Heart left ventricle (tissue), 16 donors: Measurements from ENCODE around the gene TREML4. TPM values are rescaled to one million over a fixed set of nuclear protein-coding genes. Genes with fewer than 3 reads are reported as not detected.
"Not testable (repeated sequence)": the region's sequence is repeated elsewhere in the genome, so short reads cannot be mapped to it uniquely, and the experiment has no call there.

Source experiments
- ATAC-seq, 4 donors: fragments of 200-7000 bp; cut with Tn5 transposase; one replicate each; pipeline ENCODE4 v1.9.1; 2020 to 2022; ENCODE audit warnings: moderate library complexity in 4 of 4, mild to moderate bottlenecking in 3 of 4, moderate number of reproducible peaks in 1 of 4
- DNase-seq, 5 donors: peaks; one replicate each; pipeline ENCODE4 v3.0.0-alpha.2; 2020
- H3K27ac ChIP-seq, 12 donors: fragments of 200-600 bp; sonication (generic) in 4 of 12; one replicate each; pipeline versions ENCODE4 v1.5.0 to v1.8.0; 2016 to 2022; ENCODE audit warnings: mild to moderate bottlenecking in 2 of 12
- H3K27me3 ChIP-seq, 9 donors: fragments of 200-600 bp; sonication (generic) in 2 of 9; one replicate each; pipeline versions ENCODE4 v1.5.1 to v1.8.0; 2016 to 2022; ENCODE audit warnings: mild to moderate bottlenecking in 3 of 9
- H3K36me3 ChIP-seq, 9 donors: fragments of 200-600 bp; sonication (generic) in 2 of 9; one replicate each; pipeline versions ENCODE4 v1.5.0 to v1.8.0; 2018 to 2022; ENCODE audit warnings: mild to moderate bottlenecking in 2 of 9
- H3K4me1 ChIP-seq, 12 donors: fragments of 200-600 bp; sonication (generic) in 4 of 12; one replicate each; pipeline versions ENCODE4 v1.5.0 to v1.8.0; 2016 to 2022; ENCODE audit warnings: mild to moderate bottlenecking in 3 of 12
- H3K4me3 ChIP-seq, 12 donors: fragments of 200-600 bp; sonication (generic) in 4 of 12; one replicate each; pipeline versions ENCODE4 v1.5.0 to v1.8.0; 2017 to 2022; ENCODE audit warnings: mild to moderate bottlenecking in 9 of 12, moderate library complexity in 4 of 12
- H3K9me3 ChIP-seq, 12 donors: fragments of 200-600 bp; sonication (generic) in 4 of 12; one replicate each; pipeline versions ENCODE4 v1.5.0 to v1.8.0; 2016 to 2022; ENCODE audit warnings: mild to moderate bottlenecking in 1 of 12
- POLR2A ChIP-seq, 2 donors: fragments of 450-650 bp; IDR thresholded peaks; one replicate each; pipeline ENCODE4 v1.6.1; 2017; ENCODE audit warnings: antibody characterized with exemption in 2 of 2, mild to moderate bottlenecking in 2 of 2, moderate library complexity in 2 of 2
- WGBS, 4 donors: extraction: QIAGEN DNeasy Blood & Tissue Kit in 2 of 4; methylation state at CpG; one replicate each; pipeline versions ENCODE4 v1.1.5 to v1.1.7; 2013 to 2018; 5-methylcytosine and 5-hydroxymethylcytosine counted together
- intact Hi-C, 10 donors: fragments of 100-400 bp; cut with DNase I; formaldehyde crosslinking; loops; one replicate each; pipeline versions ENCODE4 v1.11.1 to v1.14.2; 2022
- polyA plus RNA-seq, 2 donors: library from polyadenylated mRNA; stranded (reverse); fragments of 200-250 nt; gene quantifications; one replicate each; pipeline ENCODE4 v1.2.3, GENCODE V29; 2013
- total RNA-seq, 9 donors: library from RNA; depleted of rRNA in 2 of 9; stranded (reverse); fragments of >200 nt in 2 of 9; fragmentation: NEBNext Ultra II Directional in 3 of 9; extraction: Animal tissue kit (Norgen Biotek cat#: 25700) in 3 of 9; gene quantifications; one replicate each; pipeline versions ENCODE4 v1.1.0 to v1.2.4, GENCODE V29; 2016 to 2023
- TF ChIP-seq, protein P1 (sequence below), 12 donors: fragments of 200-600 bp; sonication (generic) in 4 of 12; IDR thresholded peaks; one replicate each; pipeline versions ENCODE4 v1.5.0 to v1.8.0; 2018 to 2022; ENCODE audit warnings: antibody characterized with exemption in 12 of 12, mild to moderate bottlenecking in 5 of 12
- donor health status: ischemic (EF 13 %, LVEDD 7.1; RV severe dilation, severe dysfunction).
- donor health status: healthy with polysubstance abuse.
- donor health status: DM: no; HTN: yes; CAD: no.
- donor health status: DM: no; HTN: no; CAD: no.
- donor health status: ischemic (EF 25% LVEDD 6.9; RV normal size, moderate dysfunction).
- donor health status: ischemic (EF 25% LVEDD 5.7; RV mildly dilated, moderate dysfunction).
- donor health status: healthy.
- donor health status: DM: yes; HTN: yes; CAD: no.
- donor health status: ischemic (EF 35%, LVEDD 5.7; RV mildly dilated, moderate dysfunction).
- donor health status: nonischemic (EF 11% LVEDD 7.7; RV severe dilation, severe dysfunction).
- donor health status: DM: yes; HTN: yes; CAD: no.
- donor health status: PGD.
- donor health status: ischemic (EF 29% LVEDD 5.4; RV normal size, mild dysfunction).
- donor health status: nonischemic (EF 23%, LVEDD 6.1; RV moderate dilation, normal function).

TREML4 gene
- total and polyA plus RNA-seq, 11 donors, result 0.07 TPM; not detected in 10

GRCh38 chr6:41184761-41185160 is 43.4 kb upstream of the TREML4 start:
- intact Hi-C loops, result no loop called here
- Histone ChIP-seq H3K27me3 (peaks cover 0 to 4% (median 0%) of the 10 kb centered on the region in 9 donors), H3K9me3 (peaks cover 0 to 8% (median 2%) of the 10 kb centered on the region in 12 donors), H3K36me3 (no peaks in the 10 kb centered on the region), H3K4me3 (no peak overlapping the region), H3K4me1 (peaks cover 0 to 31% (median 0%) of the 10 kb centered on the region in 12 donors), H3K27ac (no peak overlapping the region)
- TF ChIP-seq POLR2A (IDR thresholded peaks at IDR 0.05), result no peak
- TF ChIP-seq, protein P1, sequence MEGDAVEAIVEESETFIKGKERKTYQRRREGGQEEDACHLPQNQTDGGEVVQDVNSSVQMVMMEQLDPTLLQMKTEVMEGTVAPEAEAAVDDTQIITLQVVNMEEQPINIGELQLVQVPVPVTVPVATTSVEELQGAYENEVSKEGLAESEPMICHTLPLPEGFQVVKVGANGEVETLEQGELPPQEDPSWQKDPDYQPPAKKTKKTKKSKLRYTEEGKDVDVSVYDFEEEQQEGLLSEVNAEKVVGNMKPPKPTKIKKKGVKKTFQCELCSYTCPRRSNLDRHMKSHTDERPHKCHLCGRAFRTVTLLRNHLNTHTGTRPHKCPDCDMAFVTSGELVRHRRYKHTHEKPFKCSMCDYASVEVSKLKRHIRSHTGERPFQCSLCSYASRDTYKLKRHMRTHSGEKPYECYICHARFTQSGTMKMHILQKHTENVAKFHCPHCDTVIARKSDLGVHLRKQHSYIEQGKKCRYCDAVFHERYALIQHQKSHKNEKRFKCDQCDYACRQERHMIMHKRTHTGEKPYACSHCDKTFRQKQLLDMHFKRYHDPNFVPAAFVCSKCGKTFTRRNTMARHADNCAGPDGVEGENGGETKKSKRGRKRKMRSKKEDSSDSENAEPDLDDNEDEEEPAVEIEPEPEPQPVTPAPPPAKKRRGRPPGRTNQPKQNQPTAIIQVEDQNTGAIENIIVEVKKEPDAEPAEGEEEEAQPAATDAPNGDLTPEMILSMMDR (IDR thresholded peaks at IDR 0.05), result no peak
- WGBS, 4 donors, result 83 to 89% (median 85%) methylated on average over 7 of the region's 7 CpGs
- no peak for ATAC-seq
- DNase-seq, result no peak

GRCh38 chr6:41186031-41186562 is 42.1 kb upstream of the TREML4 start:
- 45 to 60% (median 51%) methylated on average over 10 of the region's 10 CpGs for WGBS, 4 donors
- H3K27me3 ChIP-seq, result no peaks in the 10 kb centered on the region
- ATAC-seq, result peak in 3 of 4 donors; percentile 20 to 36 (median 25)

GRCh38 chr6:41187924-41188886 is 39.9 kb upstream of the TREML4 start:
- Histone ChIP-seq H3K27me3 (peaks cover 0 to 9% (median 0%) of the 10 kb centered on the region in 9 donors), H3K27ac (no peak overlapping the region), H3K4me3 (no peak overlapping the region), H3K4me1 (peaks cover 0 to 21% (median 0%) of the 10 kb centered on the region in 12 donors), H3K9me3 (peaks cover 0 to 12% (median 7%) of the 10 kb centered on the region in 12 donors), H3K36me3 (no peaks in the 10 kb centered on the region)
- ATAC-seq, result no peak
- WGBS, 4 donors, result 88 to 91% (median 89%) methylated on average over 8 of the region's 8 CpGs
- intact Hi-C loops, result no loop called here
- no peak for TF ChIP-seq POLR2A (IDR thresholded peaks at IDR 0.05)
- TF ChIP-seq, protein P1 (IDR thresholded peaks at IDR 0.05), result no peak
- DNase-seq, result no peak

More at GRCh38 chr6:41186031-41186562, 42.1 kb upstream of the TREML4 start:
- no peak for TF ChIP-seq POLR2A (IDR thresholded peaks at IDR 0.05)
- TF ChIP-seq, protein P1 (IDR thresholded peaks at IDR 0.05), result no peak
- Histone ChIP-seq H3K4me3 (no peak overlapping the region), H3K27ac (no peak overlapping the region), H3K9me3 (peaks cover 0 to 12% (median 7%) of the 10 kb centered on the region in 12 donors), H3K4me1 (peaks cover 0 to 31% (median 0%) of the 10 kb centered on the region in 12 donors), H3K36me3 (no peaks in the 10 kb centered on the region)
- intact Hi-C loops, result no loop called here
- DNase-seq, result peak in 2 of 5 donors; percentile 31 to 46

DNA sequence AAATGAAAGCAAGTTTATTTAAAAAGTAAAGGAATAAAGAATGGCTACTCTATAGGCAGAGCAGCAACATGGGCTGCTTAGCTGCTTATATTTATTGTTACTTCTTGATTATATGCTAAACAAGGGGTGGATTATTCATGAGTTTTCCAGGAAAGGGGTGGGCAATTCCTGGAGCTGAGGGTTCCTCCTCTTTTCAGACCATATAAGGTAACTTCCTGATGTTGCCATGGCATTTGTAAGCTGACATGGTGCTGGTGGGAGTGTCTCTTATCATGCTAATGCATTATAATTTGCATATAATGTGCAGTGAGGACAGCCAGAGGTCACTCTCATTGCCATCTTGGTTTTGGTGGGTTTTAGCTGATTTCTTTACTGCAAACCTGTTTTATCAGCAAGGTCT is 39.1 kb upstream of the TREML4 start:
- H3K4me3 ChIP-seq, H3K27me3 ChIP-seq, H3K27ac ChIP-seq, DNase-seq, ATAC-seq, intact Hi-C loops, H3K36me3 ChIP-seq: not testable (repeated sequence)
- Histone ChIP-seq H3K9me3 (peaks cover 0 to 12% (median 7%) of the 10 kb centered on the region in 12 donors), H3K4me1 (peaks cover 0 to 16% (median 0%) of the 10 kb centered on the region in 12 donors)
